Activated CD4-positive, alpha-beta T cell treated with anti-CD3 and anti-CD28 coated beads, Interleukin-2, amount 50 U/mL, for 4 hours (primary cell): ENCODE data around the gene MRPL19.
"Not testable (repeated sequence)": the region's sequence is repeated elsewhere in the genome, so short reads cannot be mapped to it uniquely, and the experiment has no call there.

Source experiments
- DNase-seq, 2 experiments: peaks; one replicate each; pipeline ENCODE4 v3.0.0-alpha.2; 2020

Gene MRPL19

GRCh38 chr2:75675908-75676307 lies 29.3 kb downstream of the MRPL19 start:
- DNase-seq: no peak

GRCh38 chr2:75676464-75676863 lies 29.9 kb downstream of the MRPL19 start:
- DNase-seq: no peak

GRCh38 chr2:75679556-75679955 lies 33.0 kb downstream of the MRPL19 start:
- DNase-seq: no peak

- DNase-seq: no peak
These were observed 33.8 kb downstream of the MRPL19 start for GRCh38 chr2:75680402-75680801.

DNA sequence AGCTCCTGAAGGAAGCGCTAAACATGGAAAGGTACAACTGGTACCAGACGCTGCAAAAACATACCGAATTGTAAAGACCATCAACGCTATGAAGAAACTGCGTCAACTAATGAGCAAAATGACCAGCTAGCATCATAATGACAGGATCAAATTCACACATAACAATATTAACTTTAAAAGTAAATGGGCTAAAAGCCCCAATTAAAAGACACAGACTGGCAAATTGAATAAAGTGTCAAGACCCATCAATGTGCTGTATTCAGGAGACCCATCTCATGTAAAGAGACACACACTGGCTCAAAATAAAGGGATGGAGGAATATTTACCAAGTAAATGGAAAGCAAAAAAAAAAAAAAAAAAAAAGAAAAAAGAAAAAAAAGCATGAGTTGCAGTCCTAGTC lies 36.8 kb downstream of the MRPL19 start:
- DNase-seq: not testable (repeated sequence)

DNA sequence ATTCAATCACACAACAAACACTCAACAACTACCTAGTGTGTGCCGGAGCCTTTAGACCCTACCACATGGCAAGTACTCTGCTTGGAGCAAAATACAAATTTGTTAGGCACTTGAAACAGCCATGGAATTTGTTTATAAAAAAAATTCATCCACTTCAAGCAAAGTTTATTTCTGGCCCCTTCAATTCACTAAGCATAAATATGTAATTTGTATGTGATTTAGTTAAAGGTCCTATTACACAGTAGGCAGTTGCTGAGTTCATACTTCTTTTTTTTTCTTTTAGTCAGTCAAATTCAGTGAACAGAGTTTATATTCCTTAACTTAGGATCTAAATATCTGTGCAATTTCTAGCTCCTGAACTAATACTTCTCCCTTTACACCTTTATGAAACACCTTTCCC lies 41.6 kb downstream of the MRPL19 start:
- no peak for DNase-seq

GRCh38 chr2:75698918-75699317 lies 52.3 kb downstream of the MRPL19 start:
- no peak for DNase-seq

GRCh38 chr2:75702593-75702992 lies 56.0 kb downstream of the MRPL19 start:
- DNase-seq: no peak

DNA sequence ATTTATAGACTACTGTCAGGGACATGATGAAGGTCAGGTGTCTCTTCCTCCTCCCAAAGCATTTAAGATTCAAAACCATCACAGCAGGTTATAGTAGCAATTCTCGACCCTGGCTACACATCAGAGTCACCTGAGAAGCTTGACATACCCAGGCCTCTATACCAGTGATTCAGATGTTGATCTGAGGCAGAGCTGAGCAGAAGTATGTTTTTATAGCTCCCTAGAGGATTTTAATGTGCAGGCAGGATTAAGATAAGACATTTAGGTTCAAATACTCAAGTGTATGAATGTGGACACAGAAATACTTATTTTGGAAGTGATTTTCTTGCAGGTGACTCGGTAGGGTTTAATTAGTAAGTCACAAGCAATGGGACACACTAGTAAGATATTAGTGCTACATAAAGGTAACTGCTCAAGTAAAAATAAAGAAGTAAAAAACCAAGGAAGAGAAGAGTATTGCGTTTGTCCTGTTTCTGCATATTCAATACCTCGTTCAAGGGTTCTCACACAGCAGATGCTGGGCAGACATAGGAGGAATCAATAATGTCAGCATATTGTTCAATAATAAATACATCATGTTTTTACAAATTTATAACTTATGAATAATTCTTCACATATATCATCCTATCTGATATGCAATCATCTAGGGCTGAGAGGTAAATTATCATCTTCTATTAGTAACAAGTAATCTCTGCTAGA lies 57.2 kb downstream of the MRPL19 start:
- no peak for DNase-seq

GRCh38 chr2:75705921-75706320 lies 59.3 kb downstream of the MRPL19 start:
- DNase-seq: no peak

GRCh38 chr2:75707901-75708300 lies 61.3 kb downstream of the MRPL19 start:
- no peak for DNase-seq

DNA sequence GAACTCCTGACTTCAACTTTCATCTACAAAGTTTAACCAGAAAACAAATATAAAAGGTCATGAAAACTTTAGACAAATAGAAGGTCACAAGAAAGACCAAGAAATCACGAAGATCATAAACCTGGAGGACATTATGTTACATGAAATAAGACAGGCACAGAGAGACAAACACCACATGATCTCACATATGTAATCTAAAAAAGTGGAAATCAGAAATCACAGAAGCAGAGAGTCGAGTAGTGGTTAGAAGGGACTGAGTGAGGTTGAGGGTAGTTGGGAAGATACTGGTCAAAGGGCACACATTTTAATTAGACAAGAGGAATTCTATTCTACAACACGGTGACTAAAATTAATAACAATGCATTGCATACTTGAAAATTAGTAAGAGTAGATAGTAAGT lies 62.7 kb downstream of the MRPL19 start:
- no peak for DNase-seq

DNA sequence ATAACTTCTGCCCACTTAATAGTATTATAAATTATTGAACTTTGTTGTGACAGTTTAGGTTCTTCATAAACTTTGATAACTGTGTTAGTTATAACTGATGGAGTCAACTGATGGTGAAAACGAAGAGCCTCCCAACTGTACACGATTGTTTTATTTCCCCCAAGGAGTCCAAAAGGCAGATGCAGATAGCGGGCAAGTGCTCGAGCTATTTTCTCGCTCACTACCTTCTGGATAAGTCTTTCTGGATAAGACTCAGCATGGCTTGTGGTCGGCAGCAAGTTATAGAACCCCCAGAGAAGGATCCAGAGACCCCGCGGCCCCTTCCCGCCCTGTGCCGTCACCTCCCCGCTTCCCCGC lies 63.6 kb downstream of the MRPL19 start:
- DNase-seq: no peak

- peak; percentile 79 for DNase-seq
These were observed 64.1 kb downstream of the MRPL19 start, which contains the start of gene GCFC2 for GRCh38 chr2:75710577-75711253. TSS of gene GCFC2 (minus strand) at chr2:75710915. CDS start at chr2:75710855, 60 bp downstream.

GRCh38 chr2:75711590-75711989 lies 65.0 kb downstream of the MRPL19 start:
- DNase-seq: not testable (repeated sequence)

GRCh38 chr2:75716406-75716805 lies 69.8 kb downstream of the MRPL19 start:
- no peak for DNase-seq

DNA sequence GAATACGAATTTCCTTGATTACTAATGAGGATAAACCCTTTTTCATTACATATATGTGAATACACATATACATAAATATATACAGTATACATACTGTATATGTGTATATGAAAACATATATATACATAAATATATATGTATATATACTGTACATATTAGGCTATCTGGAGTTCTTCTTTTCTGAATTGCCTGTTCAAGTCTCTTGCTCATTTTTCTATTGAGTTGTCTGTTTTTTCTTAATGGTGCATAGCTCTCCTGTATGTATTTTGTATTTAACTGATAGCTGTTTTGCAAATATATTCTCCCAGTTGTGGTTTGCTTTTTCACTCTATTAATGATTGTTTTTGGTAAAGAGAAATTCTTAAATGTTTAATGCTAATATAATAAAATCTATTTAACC lies 73.0 kb downstream of the MRPL19 start:
- DNase-seq: no peak

DNA sequence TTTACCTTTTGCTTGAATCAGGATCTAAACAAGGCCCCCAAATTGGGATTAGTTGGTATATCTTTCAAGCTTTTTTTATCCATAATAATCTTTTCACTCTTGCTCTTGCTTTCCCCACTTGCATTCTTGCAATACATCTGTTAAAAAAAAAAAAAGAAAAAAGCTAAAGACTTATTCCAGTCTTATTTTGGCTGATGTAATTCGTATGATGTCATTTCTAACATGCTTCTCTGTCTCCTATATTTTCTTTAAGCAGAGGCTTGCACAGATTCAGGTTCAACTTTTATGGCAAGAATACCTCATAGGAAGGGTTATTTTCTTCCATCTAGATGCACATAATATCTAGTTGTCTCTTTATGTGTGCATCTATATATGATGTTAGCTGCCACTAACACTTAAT lies 73.9 kb downstream of the MRPL19 start:
- DNase-seq: no peak

- no peak for DNase-seq
These were observed 76.1 kb downstream of the MRPL19 start for GRCh38 chr2:75722687-75723086.

DNA sequence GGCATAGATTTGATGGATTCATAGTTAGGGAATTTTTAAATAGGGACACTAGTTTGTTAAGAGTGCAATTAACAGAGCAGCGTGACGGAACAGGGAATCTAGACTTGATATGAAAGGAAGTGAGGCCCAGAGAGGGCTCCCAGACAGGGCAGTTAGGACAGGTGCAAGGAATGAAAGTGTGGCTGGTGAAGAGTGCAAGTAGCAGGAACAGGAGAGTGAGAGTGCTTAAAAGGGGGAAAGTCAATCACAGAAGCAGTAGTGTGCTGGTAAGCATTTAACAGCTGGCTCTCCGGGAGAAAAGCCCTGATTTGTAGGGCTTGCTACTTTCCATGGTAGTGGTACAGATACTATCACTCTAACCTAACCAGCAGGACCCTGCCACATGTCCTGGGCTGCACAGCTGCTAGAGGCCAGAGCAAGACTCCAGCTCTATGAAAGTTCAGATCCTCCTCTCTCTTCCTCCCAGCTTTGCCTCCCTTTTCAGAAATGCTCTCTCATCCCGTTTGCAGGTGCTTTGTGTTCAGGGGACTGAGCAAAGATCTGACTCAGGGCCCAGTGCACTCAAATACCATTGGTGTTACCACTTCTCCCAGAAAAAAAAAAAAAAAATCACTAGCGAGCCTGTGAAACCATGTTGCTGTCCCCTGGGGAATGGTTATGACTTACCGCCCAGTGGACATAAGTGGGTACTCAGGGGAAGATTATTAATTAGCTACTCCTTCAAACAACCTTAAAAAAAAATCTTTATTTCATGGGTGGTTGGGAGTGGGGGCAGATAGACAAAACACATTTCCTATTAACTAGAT lies 82.2 kb downstream of the MRPL19 start:
- DNase-seq: no peak

GRCh38 chr2:75729861-75730260 lies 83.3 kb downstream of the MRPL19 start:
- DNase-seq: no peak

- DNase-seq: no peak
These were observed 89.7 kb downstream of the MRPL19 start for GRCh38 chr2:75736276-75736675.

- no peak for DNase-seq
These were observed 91.4 kb downstream of the MRPL19 start for GRCh38 chr2:75737961-75738360.
